ENCODE data around the gene GPC1.

DNA sequence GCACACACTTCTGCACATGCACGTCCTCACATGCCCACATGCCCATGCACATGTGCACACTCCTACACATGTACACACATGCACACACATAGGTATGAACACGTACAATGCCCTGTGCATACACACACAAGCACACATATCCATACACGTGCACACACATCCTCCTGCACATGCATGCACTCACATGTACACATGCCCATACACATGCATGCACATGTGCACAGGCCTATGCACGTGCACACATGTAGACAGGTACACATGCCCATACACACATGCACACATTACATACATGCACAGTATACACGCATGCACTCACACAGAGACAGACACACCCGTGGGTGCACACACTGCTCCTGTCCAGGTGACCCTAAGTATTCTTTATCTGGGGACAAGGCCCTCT lies 34.3 kb downstream of the GPC1 start:
- TF ChIP-seq, protein P1, sequence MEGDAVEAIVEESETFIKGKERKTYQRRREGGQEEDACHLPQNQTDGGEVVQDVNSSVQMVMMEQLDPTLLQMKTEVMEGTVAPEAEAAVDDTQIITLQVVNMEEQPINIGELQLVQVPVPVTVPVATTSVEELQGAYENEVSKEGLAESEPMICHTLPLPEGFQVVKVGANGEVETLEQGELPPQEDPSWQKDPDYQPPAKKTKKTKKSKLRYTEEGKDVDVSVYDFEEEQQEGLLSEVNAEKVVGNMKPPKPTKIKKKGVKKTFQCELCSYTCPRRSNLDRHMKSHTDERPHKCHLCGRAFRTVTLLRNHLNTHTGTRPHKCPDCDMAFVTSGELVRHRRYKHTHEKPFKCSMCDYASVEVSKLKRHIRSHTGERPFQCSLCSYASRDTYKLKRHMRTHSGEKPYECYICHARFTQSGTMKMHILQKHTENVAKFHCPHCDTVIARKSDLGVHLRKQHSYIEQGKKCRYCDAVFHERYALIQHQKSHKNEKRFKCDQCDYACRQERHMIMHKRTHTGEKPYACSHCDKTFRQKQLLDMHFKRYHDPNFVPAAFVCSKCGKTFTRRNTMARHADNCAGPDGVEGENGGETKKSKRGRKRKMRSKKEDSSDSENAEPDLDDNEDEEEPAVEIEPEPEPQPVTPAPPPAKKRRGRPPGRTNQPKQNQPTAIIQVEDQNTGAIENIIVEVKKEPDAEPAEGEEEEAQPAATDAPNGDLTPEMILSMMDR (IDR thresholded peaks at IDR 0.05), result no peak
- TF ChIP-seq POLR2A (IDR thresholded peaks at IDR 0.05), result no peak
